ENCODE measurements around the gene SOX5. TPM values are rescaled to one million over a fixed set of nuclear protein-coding genes. Genes with fewer than 3 reads are reported as not detected.

Gene SOX5
- total and polyA plus RNA-seq, 9 of the 15 experiments (the other 6 are each of a cell fraction or from before 2014, with no cell fraction given) = 8.3 to 16.5 (median 11.9) TPM

GRCh38 chr12:23495472-23495871 is 454.0 kb downstream of the SOX5 start:
- WGBS (ENCODE audit: insufficient coverage, low coverage, missing lambda C conversion rate) = 61% methylated on average over 2 of the region's 2 CpGs

GRCh38 chr12:23493672-23494071 is 455.8 kb downstream of the SOX5 start:
- Histone ChIP-seq H3K36me3 (ENCODE audit: control insufficient read depth, insufficient read depth, low read length) (no peaks in the 10 kb centered on the region), H3K9me3 (replicated peaks; ENCODE audit: control insufficient read depth, insufficient read depth, low read depth, low read length) (peaks cover 6% of the 10 kb centered on the region), H3K9ac (ENCODE audit: insufficient read depth in 1 of 2, low read depth in 2 of 2, low read length in 2 of 2) (no peak overlapping the region), H3K4me3 (no peak overlapping the region), H3K79me2 (ENCODE audit: control insufficient read depth, insufficient read depth, low read length) (peaks cover 9% of the 10 kb centered on the region; the same call in 1 of the 3 replicates), H3K27ac (ENCODE audit: extremely low read depth, low read depth, low read length) (no peak overlapping the region), H3K9me1 (ENCODE audit: control insufficient read depth, insufficient read depth, low read length) (no peaks in the 10 kb centered on the region), H3K4me1 (replicated peaks in 1 of 2; ENCODE audit: control insufficient read depth in 2 of 2, insufficient read depth in 2 of 2, low read length in 2 of 2) (no peaks in the 10 kb centered on the region), H2AFZ (ENCODE audit: low read depth, low read length) (no peak overlapping the region), H4K20me1 (replicated peaks; ENCODE audit: control insufficient read depth, insufficient read depth, low read length) (no peaks in the 10 kb centered on the region), H3K4me2 (ENCODE audit: insufficient read depth, low read length) (no peak overlapping the region), H3K27me3 (ENCODE audit: control insufficient read depth in 2 of 2, insufficient read depth in 2 of 2, low read length in 2 of 2) (no peaks in the 10 kb centered on the region)
- no peak for DNase-seq (ENCODE audit: extremely low read depth in 1 of 4, low spot score in 3 of 4)
- no TSS peak for BruUV-seq (replicated peaks)
- no peak for ATAC-seq
- in situ Hi-C loops (cut with MboI) = no loop called here
- FAIRE-seq = no peak
- ChIA-PET POLR2A (no interaction called here), CTCF (ENCODE audit: low intra/inter-chr PET ratio) (no interaction called here)
- intact Hi-C loops (cut with micrococcal nuclease) = no loop called here
- 92% methylated on average over 1 of the region's 1 CpG for WGBS (ENCODE audit: insufficient coverage, low coverage, missing lambda C conversion rate)
- TF ChIP-seq ZNF75A (CRISPR knock-in tag; IDR thresholded peaks at IDR 0.05) (no peak), ATF7 (IDR thresholded peaks at IDR 0.05) (no peak), VEZF1 (CRISPR knock-in tag; IDR thresholded peaks at IDR 0.05) (no peak), ZNF551 (CRISPR knock-in tag; IDR thresholded peaks at IDR 0.05) (no peak), ATF6 (CRISPR knock-in tag; IDR thresholded peaks at IDR 0.05) (no peak), ERF (CRISPR knock-in tag; IDR thresholded peaks at IDR 0.05) (no peak), TOE1 (IDR thresholded peaks at IDR 0.05; ENCODE audit: borderline replicate concordance) (no peak), TOE1 (CRISPR knock-in tag; IDR thresholded peaks at IDR 0.05; ENCODE audit: borderline replicate concordance, low read depth) (no peak)

More at GRCh38 chr12:23495472-23495871, 454.0 kb downstream of the SOX5 start:
- POLR2A ChIA-PET = interaction anchor here (1.0 kb wide), 1 partner anchor 14 kb away, joined by 3 read pairs; no protein-coding TSS in a partner anchor
- in situ Hi-C loops (cut with MboI) (no loop called here), intact Hi-C loops (cut with micrococcal nuclease) (no loop called here)
- Histone ChIP-seq H4K20me1 (replicated peaks; ENCODE audit: control insufficient read depth, insufficient read depth, low read length) (no peaks in the 10 kb centered on the region), H3K27ac (ENCODE audit: extremely low read depth, low read depth, low read length) (no peak overlapping the region), H3K4me2 (ENCODE audit: insufficient read depth, low read length) (no peak overlapping the region), H3K27me3 (ENCODE audit: control insufficient read depth in 2 of 2, insufficient read depth in 2 of 2, low read length in 2 of 2) (no peaks in the 10 kb centered on the region), H3K79me2 (ENCODE audit: control insufficient read depth, insufficient read depth, low read length) (peaks cover 18% of the 10 kb centered on the region; the same call in 2 of the 3 replicates), H3K9me3 (replicated peaks; ENCODE audit: control insufficient read depth, insufficient read depth, low read depth, low read length) (peaks cover 5% of the 10 kb centered on the region), H3K36me3 (ENCODE audit: control insufficient read depth, insufficient read depth, low read length) (peaks cover 5% of the 10 kb centered on the region; the same call in 2 of the 3 replicates), H3K9me1 (ENCODE audit: control insufficient read depth, insufficient read depth, low read length) (no peaks in the 10 kb centered on the region), H3K4me3 (no peak overlapping the region), H3K4me1 (replicated peaks in 1 of 2; ENCODE audit: control insufficient read depth in 2 of 2, insufficient read depth in 2 of 2, low read length in 2 of 2) (no peaks in the 10 kb centered on the region), H2AFZ (ENCODE audit: low read depth, low read length) (no peak overlapping the region), H3K9ac (ENCODE audit: insufficient read depth in 1 of 2, low read depth in 2 of 2, low read length in 2 of 2) (no peak overlapping the region)
- ATAC-seq (no peak), DNase-seq (ENCODE audit: extremely low read depth in 1 of 4, low spot score in 3 of 4) (no peak), FAIRE-seq (no peak)
- TF ChIP-seq BDP1 (IDR thresholded peaks at IDR 0.05; ENCODE audit: insufficient read depth, insufficient read length) (no peak), RUNX1 (IDR thresholded peaks at IDR 0.05; ENCODE audit: low read depth) (no peak), NCOA1 (IDR thresholded peaks at IDR 0.05; ENCODE audit: low read depth) (no peak), CREB1 (IDR thresholded peaks at IDR 0.05) (no peak), CREB1 (CRISPR knock-in tag; IDR thresholded peaks at IDR 0.05) (no peak), ATF3 (IDR thresholded peaks at IDR 0.05) (0 out of 2 replicates have a peak, but pooled peaks have one; percentile 7), ATF3 (CRISPR knock-in tag; conservative IDR thresholded peaks at IDR 0.05) (no peak)
- BruUV-seq (replicated peaks) = no TSS peak
- CTCF ChIA-PET (ENCODE audit: low intra/inter-chr PET ratio) = no interaction called here
